ENCODE measurements around the gene SLC13A5.

DNA sequence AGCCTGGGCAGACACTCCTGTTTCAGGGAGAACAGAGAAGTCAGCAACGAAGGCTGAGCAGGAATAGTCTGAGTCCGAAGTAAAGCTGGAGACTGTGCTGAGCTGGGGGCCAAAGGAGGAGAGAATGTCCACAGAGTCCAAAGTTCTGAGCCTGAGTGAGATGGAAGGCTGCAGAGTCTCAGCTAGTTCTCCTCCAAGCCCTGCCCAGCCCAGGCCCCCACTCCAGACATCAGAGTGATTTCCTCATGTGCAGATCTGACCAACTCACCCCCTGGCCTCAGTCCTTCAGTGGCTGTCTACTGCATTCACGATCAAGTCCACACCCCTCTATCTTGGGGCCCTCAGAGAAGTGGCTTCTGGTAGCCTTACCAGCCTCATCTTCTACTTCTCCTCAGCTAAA lies 21.6 kb downstream of the SLC13A5 start:
- TF ChIP-seq YBX1 (IDR thresholded peaks at IDR 0.05) (no peak), SIN3A (IDR thresholded peaks at IDR 0.05; ENCODE audit: low read depth, low read length) (no peak), POLR2A (IDR thresholded peaks at IDR 0.05; ENCODE audit: low read depth, low read length) (no peak)
- TF ChIP-seq, protein P1, sequence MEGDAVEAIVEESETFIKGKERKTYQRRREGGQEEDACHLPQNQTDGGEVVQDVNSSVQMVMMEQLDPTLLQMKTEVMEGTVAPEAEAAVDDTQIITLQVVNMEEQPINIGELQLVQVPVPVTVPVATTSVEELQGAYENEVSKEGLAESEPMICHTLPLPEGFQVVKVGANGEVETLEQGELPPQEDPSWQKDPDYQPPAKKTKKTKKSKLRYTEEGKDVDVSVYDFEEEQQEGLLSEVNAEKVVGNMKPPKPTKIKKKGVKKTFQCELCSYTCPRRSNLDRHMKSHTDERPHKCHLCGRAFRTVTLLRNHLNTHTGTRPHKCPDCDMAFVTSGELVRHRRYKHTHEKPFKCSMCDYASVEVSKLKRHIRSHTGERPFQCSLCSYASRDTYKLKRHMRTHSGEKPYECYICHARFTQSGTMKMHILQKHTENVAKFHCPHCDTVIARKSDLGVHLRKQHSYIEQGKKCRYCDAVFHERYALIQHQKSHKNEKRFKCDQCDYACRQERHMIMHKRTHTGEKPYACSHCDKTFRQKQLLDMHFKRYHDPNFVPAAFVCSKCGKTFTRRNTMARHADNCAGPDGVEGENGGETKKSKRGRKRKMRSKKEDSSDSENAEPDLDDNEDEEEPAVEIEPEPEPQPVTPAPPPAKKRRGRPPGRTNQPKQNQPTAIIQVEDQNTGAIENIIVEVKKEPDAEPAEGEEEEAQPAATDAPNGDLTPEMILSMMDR (IDR thresholded peaks at IDR 0.05 in 2 of 3, conservative IDR thresholded peaks at IDR 0.05 in 1 of 3; ENCODE audit: control insufficient read depth in 2 of 3, extremely low read depth in 1 of 3, insufficient read depth in 1 of 3, low read depth in 3 of 3, low read length in 3 of 3) = no peak
- TF ChIP-seq, protein P2, sequence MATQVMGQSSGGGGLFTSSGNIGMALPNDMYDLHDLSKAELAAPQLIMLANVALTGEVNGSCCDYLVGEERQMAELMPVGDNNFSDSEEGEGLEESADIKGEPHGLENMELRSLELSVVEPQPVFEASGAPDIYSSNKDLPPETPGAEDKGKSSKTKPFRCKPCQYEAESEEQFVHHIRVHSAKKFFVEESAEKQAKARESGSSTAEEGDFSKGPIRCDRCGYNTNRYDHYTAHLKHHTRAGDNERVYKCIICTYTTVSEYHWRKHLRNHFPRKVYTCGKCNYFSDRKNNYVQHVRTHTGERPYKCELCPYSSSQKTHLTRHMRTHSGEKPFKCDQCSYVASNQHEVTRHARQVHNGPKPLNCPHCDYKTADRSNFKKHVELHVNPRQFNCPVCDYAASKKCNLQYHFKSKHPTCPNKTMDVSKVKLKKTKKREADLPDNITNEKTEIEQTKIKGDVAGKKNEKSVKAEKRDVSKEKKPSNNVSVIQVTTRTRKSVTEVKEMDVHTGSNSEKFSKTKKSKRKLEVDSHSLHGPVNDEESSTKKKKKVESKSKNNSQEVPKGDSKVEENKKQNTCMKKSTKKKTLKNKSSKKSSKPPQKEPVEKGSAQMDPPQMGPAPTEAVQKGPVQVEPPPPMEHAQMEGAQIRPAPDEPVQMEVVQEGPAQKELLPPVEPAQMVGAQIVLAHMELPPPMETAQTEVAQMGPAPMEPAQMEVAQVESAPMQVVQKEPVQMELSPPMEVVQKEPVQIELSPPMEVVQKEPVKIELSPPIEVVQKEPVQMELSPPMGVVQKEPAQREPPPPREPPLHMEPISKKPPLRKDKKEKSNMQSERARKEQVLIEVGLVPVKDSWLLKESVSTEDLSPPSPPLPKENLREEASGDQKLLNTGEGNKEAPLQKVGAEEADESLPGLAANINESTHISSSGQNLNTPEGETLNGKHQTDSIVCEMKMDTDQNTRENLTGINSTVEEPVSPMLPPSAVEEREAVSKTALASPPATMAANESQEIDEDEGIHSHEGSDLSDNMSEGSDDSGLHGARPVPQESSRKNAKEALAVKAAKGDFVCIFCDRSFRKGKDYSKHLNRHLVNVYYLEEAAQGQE (IDR thresholded peaks at IDR 0.05; ENCODE audit: low read depth, low read length) = no peak
